ENCODE data around the gene WDR82. TPM values are rescaled to one million over a fixed set of nuclear protein-coding genes. Genes with fewer than 3 reads are reported as not detected.

The WDR82 gene
- total and polyA plus RNA-seq, 2 of the 8 experiments (the other 6 are each of a cell fraction or from before 2014, with no cell fraction given), result 33.5 to 82.7 TPM

- TF ChIP-seq CEBPB (IDR thresholded peaks at IDR 0.05; ENCODE audit: low read depth, low read length), result peak; percentile 38; the same call in 1 of the 2 replicates
- no peak for TF ChIP-seq EGR1 (IDR thresholded peaks at IDR 0.05; ENCODE audit: borderline replicate concordance, low read depth, low read length)
- peak; percentile 49; the same call in 1 of the 2 replicates for TF ChIP-seq POLR2AphosphoS5 (IDR thresholded peaks at IDR 0.05; ENCODE audit: low read depth, low read length)
- TF ChIP-seq TBP (IDR thresholded peaks at IDR 0.05; ENCODE audit: low read depth, low read length), result no peak
- TF ChIP-seq CTBP2 (IDR thresholded peaks at IDR 0.05; ENCODE audit: borderline replicate concordance, insufficient read depth, insufficient read length, low read length), result no peak
- TF ChIP-seq CHD2 (IDR thresholded peaks at IDR 0.05; ENCODE audit: low read length), result no peak
- TF ChIP-seq KDM4A (IDR thresholded peaks at IDR 0.05; ENCODE audit: low read depth, low read length, severe bottlenecking), result no peak
- TF ChIP-seq CBX5 (IDR thresholded peaks at IDR 0.05; ENCODE audit: low read depth, low read length), result no peak
- no peak for TF ChIP-seq FOSL1 (IDR thresholded peaks at IDR 0.05; ENCODE audit: insufficient read depth, low read depth, low read length)
- TF ChIP-seq TEAD4 (IDR thresholded peaks at IDR 0.05; ENCODE audit: low read depth, low read length), result no peak
- no peak for TF ChIP-seq USF2 (IDR thresholded peaks at IDR 0.05; ENCODE audit: low read length)
- no peak for TF ChIP-seq SP2 (IDR thresholded peaks at IDR 0.05; ENCODE audit: low read length)
- no peak for TF ChIP-seq RXRA (IDR thresholded peaks at IDR 0.05; ENCODE audit: insufficient read depth, low read depth, low read length)
- 0 out of 2 replicates have a peak, but pooled peaks have one; percentile 55 for TF ChIP-seq TAF1 (IDR thresholded peaks at IDR 0.05; ENCODE audit: low read depth, low read length)
- TF ChIP-seq TAF7 (optimal IDR thresholded peaks at IDR 0.05; ENCODE audit: borderline replicate concordance, low read depth, low read length), result no peak
- TF ChIP-seq KDM1A (IDR thresholded peaks at IDR 0.05; ENCODE audit: borderline replicate concordance, low read length), result peak; percentile 87
- no peak for TF ChIP-seq ASH2L (IDR thresholded peaks at IDR 0.05; ENCODE audit: low read length)
- no peak for TF ChIP-seq HDAC6 (IDR thresholded peaks at IDR 0.05; ENCODE audit: low read depth, low read length)
- TF ChIP-seq GABPA (IDR thresholded peaks at IDR 0.05; ENCODE audit: borderline replicate concordance, insufficient read depth, low read length), result no peak
- TF ChIP-seq SP4 (IDR thresholded peaks at IDR 0.05; ENCODE audit: low read length), result no peak
- TF ChIP-seq BACH1 (IDR thresholded peaks at IDR 0.05; ENCODE audit: low read length), result no peak
- no peak for TF ChIP-seq JUND (IDR thresholded peaks at IDR 0.05; ENCODE audit: low read length)
- TF ChIP-seq RFX5 (IDR thresholded peaks at IDR 0.05; ENCODE audit: borderline replicate concordance, low read depth, low read length), result no peak
- TF ChIP-seq JUN (IDR thresholded peaks at IDR 0.05; ENCODE audit: low read depth, low read length), result no peak
- peak in 1 of 2 experiments; percentile 39; a peak in 1 of 3 replicates for TF ChIP-seq POLR2A (IDR thresholded peaks at IDR 0.05; ENCODE audit: control extremely low read depth in 1 of 2, low read depth in 2 of 2, low read length in 2 of 2)
Measured at GRCh38 chr3:52240059-52240885, 38.2 kb downstream of the WDR82 start (continued).
